Femur (tissue), 1 donor: Measurements from ENCODE around the gene TMEM39A.
A peak's percentile ranks its signal among the peaks of the same experiment; 100 is the strongest.

ENCODE experiments used
- DNase-seq: peaks from one replicate; pipeline ENCODE4 v3.0.0-alpha.2; 2017

The TMEM39A gene

GRCh38 chr3:119463171-119464169 lies at the start of gene TMEM39A:
Gene TMEM39A, minus strand, starts transcription at chr3:119463615. Its CDS starts 1,541 bp downstream, at chr3:119462074.
- DNase-seq = peak; percentile 100

GRCh38 chr3:119510690-119511089 lies 47.3 kb upstream of the TMEM39A start:
- DNase-seq = no peak

- DNase-seq = no peak
These were observed 44.9 kb upstream of the TMEM39A start for GRCh38 chr3:119508172-119508845.

GRCh38 chr3:119507404-119507803 lies 44.0 kb upstream of the TMEM39A start:
- DNase-seq = no peak

GRCh38 chr3:119506631-119507030 lies 43.2 kb upstream of the TMEM39A start:
- DNase-seq = no peak

GRCh38 chr3:119500901-119501300 lies 37.5 kb upstream of the TMEM39A start:
- no peak for DNase-seq

GRCh38 chr3:119500265-119500664 lies 36.9 kb upstream of the TMEM39A start:
- no peak for DNase-seq

GRCh38 chr3:119498186-119499011 lies 35.0 kb upstream of the TMEM39A start, which contains the start of gene TIMMDC1:
Gene TIMMDC1, plus strand, starts transcription at chr3:119498547. Its CDS starts 187 bp downstream, at chr3:119498734.
- DNase-seq = peak; percentile 99

- DNase-seq = peak; percentile 39
These were observed 34.4 kb upstream of the TMEM39A start for GRCh38 chr3:119497820-119498185.

GRCh38 chr3:119494597-119494996 lies 31.2 kb upstream of the TMEM39A start:
- DNase-seq = no peak

GRCh38 chr3:119492810-119493209 lies 29.4 kb upstream of the TMEM39A start:
- no peak for DNase-seq

- no peak for DNase-seq
These were observed 28.7 kb upstream of the TMEM39A start for GRCh38 chr3:119492128-119492527.

- no peak for DNase-seq
These were observed 26.7 kb upstream of the TMEM39A start for GRCh38 chr3:119490153-119490552.

- no peak for DNase-seq
These were observed 22.1 kb upstream of the TMEM39A start for GRCh38 chr3:119485563-119485962.

GRCh38 chr3:119483101-119483500 lies 19.7 kb upstream of the TMEM39A start:
- DNase-seq = no peak

- DNase-seq = no peak
These were observed 17.7 kb upstream of the TMEM39A start for GRCh38 chr3:119481079-119481478.

GRCh38 chr3:119470866-119471265 lies 7.5 kb upstream of the TMEM39A start:
- DNase-seq = no peak

- DNase-seq = no peak
These were observed 6.2 kb upstream of the TMEM39A start for GRCh38 chr3:119469418-119470189.

GRCh38 chr3:119468041-119468440 lies 4.6 kb upstream of the TMEM39A start:
- DNase-seq = no peak

GRCh38 chr3:119457246-119457645 lies 6.2 kb downstream of the TMEM39A start:
- no peak for DNase-seq

GRCh38 chr3:119456469-119456868 lies 6.9 kb downstream of the TMEM39A start:
- no peak for DNase-seq

GRCh38 chr3:119453822-119454221 lies 9.6 kb downstream of the TMEM39A start:
- no peak for DNase-seq
